Measurements from ENCODE around the gene STAC2.
A peak's percentile ranks its signal among the peaks of the same experiment; 100 is the strongest.

Gene STAC2

GRCh38 chr17:39231591-39232551, 6.1 kb upstream of the STAC2 start:
- DNase-seq (ENCODE audit: low read depth): no peak
- peak; percentile 56 for TF ChIP-seq CTCF (IDR thresholded peaks at IDR 0.05; ENCODE audit: control insufficient read depth, extremely low read depth, insufficient read depth)
- H3K4me3 ChIP-seq (ENCODE audit: low read depth, low read length): no peak overlapping the region

DNA sequence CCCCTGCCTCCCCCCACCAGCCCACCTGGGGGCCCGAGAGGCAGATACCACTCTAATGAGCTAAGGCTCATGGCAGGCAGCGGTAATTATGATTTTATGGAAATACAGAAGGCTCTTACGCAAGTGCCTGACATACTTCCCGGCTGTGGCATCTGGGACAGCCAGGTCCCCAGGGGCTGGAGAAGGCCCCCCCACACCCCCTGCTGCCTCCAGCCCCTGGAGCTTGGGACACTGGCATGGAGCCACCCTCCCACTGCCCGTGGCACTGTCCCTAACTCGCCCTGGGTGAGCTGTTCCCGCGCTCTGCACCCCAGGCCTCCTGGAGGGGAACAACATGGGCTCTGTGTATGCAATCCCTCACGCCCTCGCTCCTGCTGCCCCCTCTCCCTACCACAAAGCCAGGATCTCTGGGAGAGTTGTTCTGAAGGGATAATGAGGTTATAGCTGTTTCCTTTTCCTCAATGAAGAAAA, 5.4 kb upstream of the STAC2 start:
- DNase-seq (ENCODE audit: low read depth): no peak
- H3K4me3 ChIP-seq (ENCODE audit: low read depth, low read length): no peak overlapping the region
- no peak for TF ChIP-seq CTCF (IDR thresholded peaks at IDR 0.05; ENCODE audit: control insufficient read depth, extremely low read depth, insufficient read depth)

GRCh38 chr17:39230361-39230760, 4.6 kb upstream of the STAC2 start:
- TF ChIP-seq CTCF (IDR thresholded peaks at IDR 0.05; ENCODE audit: control insufficient read depth, extremely low read depth, insufficient read depth): no peak
- DNase-seq (ENCODE audit: low read depth): no peak
- H3K4me3 ChIP-seq (ENCODE audit: low read depth, low read length): no peak overlapping the region

DNA sequence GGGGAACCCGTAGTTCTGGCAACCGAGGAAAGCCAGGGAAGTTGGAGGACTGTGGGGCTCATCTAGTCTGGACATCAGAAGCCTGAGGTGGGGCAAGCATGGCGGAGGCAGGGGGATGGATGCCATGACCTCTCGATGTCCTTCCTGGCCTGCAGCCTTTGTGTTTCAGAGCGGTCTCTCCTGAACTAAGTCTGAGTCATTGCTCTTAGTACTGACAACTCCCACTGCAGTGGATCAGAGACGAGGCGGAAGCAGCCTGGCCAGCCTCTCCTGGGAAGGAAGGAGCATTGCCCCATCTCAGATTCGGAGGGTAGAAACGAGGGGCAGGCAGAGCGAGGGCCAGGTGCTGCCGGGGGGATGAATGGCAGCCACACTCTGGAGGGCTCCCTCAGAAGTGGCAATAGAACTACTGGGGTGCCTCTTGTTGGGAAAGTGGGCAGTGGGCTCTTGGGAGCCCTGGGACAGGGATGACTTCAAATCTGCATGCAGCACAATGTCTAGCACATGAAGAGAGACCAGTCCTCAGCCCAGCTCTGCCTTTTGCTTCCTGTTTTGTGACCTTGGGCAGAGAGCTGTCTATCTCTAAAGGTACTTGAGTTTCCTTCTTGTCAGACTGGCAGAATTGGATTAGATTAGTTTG, 3.6 kb upstream of the STAC2 start:
- DNase-seq (ENCODE audit: low read depth): no peak
- no peak overlapping the region for H3K4me3 ChIP-seq (ENCODE audit: low read depth, low read length)
- no peak for TF ChIP-seq CTCF (IDR thresholded peaks at IDR 0.05; ENCODE audit: control insufficient read depth, extremely low read depth, insufficient read depth)

DNA sequence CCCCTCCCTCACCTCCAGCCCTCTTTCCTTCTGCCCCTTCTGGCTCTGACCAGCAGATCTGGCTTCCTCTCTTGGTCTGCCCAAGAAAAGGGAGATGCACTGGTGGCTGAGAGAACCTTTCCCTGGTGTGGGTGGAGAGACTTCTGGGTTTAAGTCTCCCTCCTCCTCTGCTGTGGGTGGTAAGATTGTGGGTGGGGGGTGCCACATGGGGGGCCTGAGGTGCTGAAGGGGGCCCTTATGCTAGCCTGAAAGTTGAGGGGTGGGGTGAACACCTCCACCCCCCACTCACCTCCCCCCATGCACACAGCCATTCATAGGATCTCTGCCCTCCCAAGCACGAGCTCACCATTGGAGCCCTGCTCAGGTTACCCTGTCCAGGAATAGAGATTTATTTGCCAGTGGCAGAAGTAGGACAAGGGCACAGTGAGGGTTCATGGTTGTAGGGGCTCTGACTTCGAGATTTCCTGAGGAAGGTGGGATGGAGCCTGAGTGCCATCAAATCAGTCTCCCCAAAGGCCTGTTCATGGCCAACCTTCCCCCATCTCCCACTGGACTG, 1.7 kb upstream of the STAC2 start:
- H3K4me3 ChIP-seq (ENCODE audit: low read depth, low read length): no peak overlapping the region
- TF ChIP-seq CTCF (IDR thresholded peaks at IDR 0.05; ENCODE audit: control insufficient read depth, extremely low read depth, insufficient read depth): no peak
- no peak for DNase-seq (ENCODE audit: low read depth)

DNA sequence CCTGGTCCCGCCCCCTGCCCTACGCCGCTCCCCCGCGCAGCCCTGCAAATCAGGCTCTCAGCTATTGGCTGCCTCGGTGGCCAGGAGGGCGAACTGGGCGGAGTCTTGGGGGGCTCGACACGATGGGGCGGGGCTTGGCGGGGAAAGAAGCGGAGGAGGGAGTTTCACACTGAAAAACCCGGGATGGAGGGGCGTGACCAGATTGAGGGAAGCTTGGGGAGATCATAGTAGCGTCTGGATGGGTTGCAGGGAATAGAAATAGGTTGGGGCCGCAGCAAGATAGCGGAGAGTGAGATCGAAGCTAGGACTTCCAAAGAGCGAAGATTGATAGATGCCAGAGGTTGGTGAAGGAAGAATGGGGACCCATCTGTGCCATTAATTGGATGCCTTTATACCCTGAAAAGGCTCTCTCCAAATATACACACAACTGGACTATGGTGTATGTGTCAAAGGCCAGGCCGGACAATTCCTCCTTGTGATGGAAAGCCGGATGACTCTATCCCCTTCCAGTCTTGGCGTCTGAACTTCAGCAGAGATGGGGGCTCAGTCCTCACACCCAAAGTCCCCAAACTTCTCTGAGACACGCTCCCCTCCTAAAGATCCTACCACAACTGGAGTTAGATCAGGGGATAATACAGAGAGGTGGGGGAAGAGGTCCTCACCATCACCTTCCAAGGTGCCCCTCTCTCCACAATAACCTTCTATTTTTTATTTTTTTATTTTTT, 376 bp upstream of the STAC2 start:
- DNase-seq (ENCODE audit: low read depth): no peak
- no peak overlapping the region for H3K4me3 ChIP-seq (ENCODE audit: low read depth, low read length)
- no peak for TF ChIP-seq CTCF (IDR thresholded peaks at IDR 0.05; ENCODE audit: control insufficient read depth, extremely low read depth, insufficient read depth)
